ENCODE results near the gene SPNS1. TPM values are rescaled to one million over a fixed set of nuclear protein-coding genes. Genes with fewer than 3 reads are reported as not detected.

Gene SPNS1
- total RNA-seq (2022; extraction: Qiagen RNA extraction): 51.4 to 83.2 TPM (median 79.1 TPM) in 5 replicates

GRCh38 chr16:28974437-28975157, at the start of gene SPNS1:
SPNS1 (plus strand) TSS chr16:28974778; CDS start chr16:28975152, 374 bp downstream.

GRCh38 chr16:28931801-28932225, 42.8 kb upstream of the SPNS1 start, which contains the start of gene CD19:
CD19 (plus strand) TSS chr16:28931971; CDS start chr16:28932001, 30 bp downstream.

GRCh38 chr16:28950648-28951409, 23.7 kb upstream of the SPNS1 start, which contains the start of gene NFATC2IP:
NFATC2IP (plus strand) TSS chr16:28950937; CDS start chr16:28951012, 75 bp downstream.

GRCh38 chr16:28984619-28985135, 10.1 kb downstream of the SPNS1 start, which contains the start of gene LAT:
LAT (plus strand) TSS chr16:28985052; CDS start chr16:28985418, 366 bp downstream.

Other genes with a start within 250 kb of the SPNS1 start
- gene NPIPB9, start 223.0 kb upstream of the SPNS1 start, total RNA-seq (2022; extraction: Qiagen RNA extraction): 1.4 to 2.3 TPM (median 1.7 TPM) in 5 replicates
- gene ATXN2L, start 151.8 kb upstream of the SPNS1 start, total RNA-seq (2022; extraction: Qiagen RNA extraction): 94.5 to 143 TPM (median 129 TPM) in 5 replicates
- gene TUFM, start 128.4 kb upstream of the SPNS1 start, total RNA-seq (2022; extraction: Qiagen RNA extraction): 216 to 313 TPM (median 305 TPM) in 5 replicates
- gene SH2B1, start 110.9 kb upstream of the SPNS1 start, total RNA-seq (2022; extraction: Qiagen RNA extraction): 25.7 to 34.8 TPM (median 32.6 TPM) in 5 replicates
- gene ATP2A1, start 96.3 kb upstream of the SPNS1 start, total RNA-seq (2022; extraction: Qiagen RNA extraction): 1.4 to 3.6 TPM (median 2.4 TPM) in 5 replicates
- 9.7 to 11.2 TPM (median 11.0 TPM) in 5 replicates for gene RABEP2, start 49.5 kb upstream of the SPNS1 start, total RNA-seq (2022; extraction: Qiagen RNA extraction)
- not detected in 5 replicates for gene CD19, start 42.8 kb upstream of the SPNS1 start, total RNA-seq (2022; extraction: Qiagen RNA extraction)
- 21.0 to 32.6 TPM (median 27.8 TPM) in 5 replicates for gene NFATC2IP, start 23.8 kb upstream of the SPNS1 start, total RNA-seq (2022; extraction: Qiagen RNA extraction)
- 3.7 to 6.0 TPM (median 4.7 TPM) in 5 replicates for gene LAT, start 10.3 kb downstream of the SPNS1 start, total RNA-seq (2022; extraction: Qiagen RNA extraction)